Upper lobe of left lung (tissue), 6 donors: ENCODE data around the gene KCNH8. TPM values are rescaled to one million over a fixed set of nuclear protein-coding genes. Genes with fewer than 3 reads are reported as not detected.

Source experiments
- ATAC-seq, 2 donors: fragments of 200-7000 bp; cut with Tn5 transposase; one replicate each; pipeline ENCODE4 v1.9.1; 2022; ENCODE audit warnings: mild to moderate bottlenecking in 2 of 2, moderate library complexity in 2 of 2; ENCODE audit not compliant: low FRiP score in 2 of 2
- DNase-seq, 2 donors: peaks; one replicate each; pipeline ENCODE4 v3.0.0-alpha.2; 2019 to 2020
- H3K27ac ChIP-seq, 4 donors: fragments of 200-600 bp; sonication (generic); one replicate each; pipeline ENCODE4 v1.5.1; 2016 to 2019
- H3K27me3 ChIP-seq, 4 donors: fragments of 200-600 bp; sonication (generic); one replicate each; pipeline ENCODE4 v1.5.1; 2017 to 2019
- H3K36me3 ChIP-seq, 4 donors: fragments of 200-600 bp; sonication (generic); one replicate each; pipeline ENCODE4 v1.5.1; 2016 to 2019
- H3K4me1 ChIP-seq, 4 donors: fragments of 200-600 bp; sonication (generic); one replicate each; pipeline ENCODE4 v1.5.1; 2018 to 2019
- H3K4me3 ChIP-seq, 4 donors: fragments of 200-600 bp; sonication (generic); one replicate each; pipeline ENCODE4 v1.5.1; 2017 to 2019; ENCODE audit warnings: mild to moderate bottlenecking in 2 of 4, moderate library complexity in 1 of 4
- H3K9me3 ChIP-seq, 4 donors: fragments of 200-600 bp; sonication (generic); one replicate each; pipeline ENCODE4 v1.5.1; 2018 to 2019
- EP300 ChIP-seq, 4 donors: sonication (generic); formaldehyde crosslinking; IDR thresholded peaks; one replicate each; pipeline ENCODE4 v1.5.1; 2017; ENCODE audit warnings: antibody characterized with exemption in 4 of 4, control low read depth in 2 of 4
- POLR2A ChIP-seq, 4 donors: fragments of 450-650 bp; IDR thresholded peaks; one replicate each; pipeline ENCODE4 v1.5.1; 2016 to 2017; ENCODE audit warnings: antibody characterized with exemption in 4 of 4, mild to moderate bottlenecking in 2 of 4
- POLR2AphosphoS5 ChIP-seq, 2 donors: sonication (generic); formaldehyde crosslinking; IDR thresholded peaks; one replicate each; pipeline ENCODE4 v1.5.1; 2017; ENCODE audit warnings: antibody characterized with exemption in 2 of 2
- WGBS, 2 donors: methylation state at CpG; one replicate each; pipeline ENCODE4 v1.1.5; 2017 to 2018; 5-methylcytosine and 5-hydroxymethylcytosine counted together
- total RNA-seq, 6 donors: library from RNA; depleted of rRNA in 4 of 6; stranded (reverse); fragments of >200 nt in 4 of 6; gene quantifications; one replicate each; pipeline versions ENCODE4 v1.1.0 to v1.2.1, GENCODE V29; 2016 to 2021
- TF ChIP-seq, protein P1 (sequence below), 6 experiments: fragments of 450-650 bp in 4 of 6; fragments of 200-600 bp in 2 of 6; sonication (generic) in 2 of 6; IDR thresholded peaks; one replicate each; pipeline ENCODE4 v1.5.1; 2016 to 2019; ENCODE audit warnings: antibody characterized with exemption in 6 of 6
- donor health status: DM: no; HTN: no; CAD: no; lungs with moderate emphysema.
- donor health status: DM: no; HTN: yes; CAD: no; lungs with severe emphysema.

Gene KCNH8
- total RNA-seq, 6 donors from 2014 or later: 0.10 to 0.24 (median 0.13) TPM; not detected in 2

DNA sequence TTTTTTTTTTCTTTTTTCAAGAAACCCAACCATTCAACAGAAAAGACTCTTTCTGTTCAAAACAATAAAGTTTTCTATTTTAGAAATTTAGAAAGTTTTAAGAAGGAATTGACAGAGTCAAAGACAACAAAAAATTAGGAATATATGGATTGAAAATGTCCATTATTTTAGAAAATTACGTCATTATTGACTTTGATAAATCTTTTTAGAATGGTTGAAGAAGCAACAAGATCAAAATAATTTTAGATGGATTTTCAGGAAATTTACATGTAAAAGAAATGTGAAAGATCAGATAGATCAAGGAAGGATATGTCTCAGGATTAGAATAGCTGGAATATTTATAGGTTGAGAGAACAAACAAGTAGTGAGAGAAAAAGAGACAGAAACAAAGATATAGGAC is 8.4 kb upstream of the KCNH8 start:
- Histone ChIP-seq H3K27ac (no peak overlapping the region), H3K4me1 (no peaks in the 10 kb centered on the region), H3K36me3 (no peaks in the 10 kb centered on the region), H3K4me3 (no peak overlapping the region), H3K27me3 (no peaks in the 10 kb centered on the region), H3K9me3 (no peaks in the 10 kb centered on the region)
- no peak for TF ChIP-seq EP300 (IDR thresholded peaks at IDR 0.05)
- TF ChIP-seq POLR2A (IDR thresholded peaks at IDR 0.05): no peak
- TF ChIP-seq POLR2AphosphoS5 (IDR thresholded peaks at IDR 0.05): no peak
- TF ChIP-seq, protein P1, sequence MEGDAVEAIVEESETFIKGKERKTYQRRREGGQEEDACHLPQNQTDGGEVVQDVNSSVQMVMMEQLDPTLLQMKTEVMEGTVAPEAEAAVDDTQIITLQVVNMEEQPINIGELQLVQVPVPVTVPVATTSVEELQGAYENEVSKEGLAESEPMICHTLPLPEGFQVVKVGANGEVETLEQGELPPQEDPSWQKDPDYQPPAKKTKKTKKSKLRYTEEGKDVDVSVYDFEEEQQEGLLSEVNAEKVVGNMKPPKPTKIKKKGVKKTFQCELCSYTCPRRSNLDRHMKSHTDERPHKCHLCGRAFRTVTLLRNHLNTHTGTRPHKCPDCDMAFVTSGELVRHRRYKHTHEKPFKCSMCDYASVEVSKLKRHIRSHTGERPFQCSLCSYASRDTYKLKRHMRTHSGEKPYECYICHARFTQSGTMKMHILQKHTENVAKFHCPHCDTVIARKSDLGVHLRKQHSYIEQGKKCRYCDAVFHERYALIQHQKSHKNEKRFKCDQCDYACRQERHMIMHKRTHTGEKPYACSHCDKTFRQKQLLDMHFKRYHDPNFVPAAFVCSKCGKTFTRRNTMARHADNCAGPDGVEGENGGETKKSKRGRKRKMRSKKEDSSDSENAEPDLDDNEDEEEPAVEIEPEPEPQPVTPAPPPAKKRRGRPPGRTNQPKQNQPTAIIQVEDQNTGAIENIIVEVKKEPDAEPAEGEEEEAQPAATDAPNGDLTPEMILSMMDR (IDR thresholded peaks at IDR 0.05): no peak
- WGBS, 2 donors: 69 to 86% methylated on average over 1 of the region's 1 CpG
- DNase-seq (no peak), ATAC-seq (no peak)

GRCh38 chr3:19146685-19147650 is 1.3 kb upstream of the KCNH8 start:
- peak overlapping the region in 1 of 4 donors; percentile 46 for H3K27ac ChIP-seq
- TF ChIP-seq POLR2A (IDR thresholded peaks at IDR 0.05) (no peak), EP300 (IDR thresholded peaks at IDR 0.05) (no peak)
- TF ChIP-seq, protein P1 (IDR thresholded peaks at IDR 0.05): peak in 5 of 6 experiments; percentile 8 to 59 (median 47)
- peak; percentile 43 to 92 for DNase-seq
- 1% methylated on average over 35 to 47 of the region's 60 CpGs for WGBS, 2 donors
- no peaks in the 10 kb centered on the region for H3K9me3 ChIP-seq
- H3K27me3 ChIP-seq: peaks cover 0 to 12% (median 5%) of the 10 kb centered on the region in 4 donors
- ATAC-seq: peak; percentile 83 to 85
- H3K36me3 ChIP-seq: no peaks in the 10 kb centered on the region
- H3K4me3 ChIP-seq: peak overlapping the region; percentile 45 to 69 (median 60)
- peaks cover 13 to 26% (median 19%) of the 10 kb centered on the region in 4 donors for H3K4me1 ChIP-seq

DNA sequence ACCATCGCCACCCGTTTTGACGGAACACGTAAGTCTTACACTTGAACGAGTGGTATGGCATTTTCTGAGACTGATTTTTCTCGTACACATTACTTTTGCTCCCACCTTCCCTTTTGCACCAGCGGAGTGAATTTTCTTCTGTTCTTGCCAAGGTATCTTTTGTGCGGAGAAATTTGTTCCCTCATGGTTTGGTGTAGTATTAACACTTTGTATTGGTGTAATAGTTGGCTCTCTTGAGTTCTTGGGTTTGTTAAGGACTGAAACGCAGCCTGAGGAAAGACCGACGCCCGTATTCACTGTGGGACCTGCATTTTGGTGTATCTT is 420 bp downstream of the KCNH8 start:
- Histone ChIP-seq H3K36me3 (no peaks in the 10 kb centered on the region), H3K4me1 (peaks cover 13 to 26% (median 19%) of the 10 kb centered on the region in 4 donors), H3K27me3 (peaks cover 0 to 12% (median 5%) of the 10 kb centered on the region in 4 donors), H3K9me3 (no peaks in the 10 kb centered on the region), H3K4me3 (peak overlapping the region in 3 of 4 donors; percentile 58 to 69 (median 62)), H3K27ac (no peak overlapping the region)
- no peak for TF ChIP-seq POLR2AphosphoS5 (IDR thresholded peaks at IDR 0.05)
- TF ChIP-seq, protein P1 (IDR thresholded peaks at IDR 0.05): no peak
- no peak for TF ChIP-seq POLR2A (IDR thresholded peaks at IDR 0.05)
- TF ChIP-seq EP300 (IDR thresholded peaks at IDR 0.05): no peak
- DNase-seq (no peak), ATAC-seq (no peak)
- WGBS, 2 donors: 3 to 7% methylated on average over 12 of the region's 12 CpGs

DNA sequence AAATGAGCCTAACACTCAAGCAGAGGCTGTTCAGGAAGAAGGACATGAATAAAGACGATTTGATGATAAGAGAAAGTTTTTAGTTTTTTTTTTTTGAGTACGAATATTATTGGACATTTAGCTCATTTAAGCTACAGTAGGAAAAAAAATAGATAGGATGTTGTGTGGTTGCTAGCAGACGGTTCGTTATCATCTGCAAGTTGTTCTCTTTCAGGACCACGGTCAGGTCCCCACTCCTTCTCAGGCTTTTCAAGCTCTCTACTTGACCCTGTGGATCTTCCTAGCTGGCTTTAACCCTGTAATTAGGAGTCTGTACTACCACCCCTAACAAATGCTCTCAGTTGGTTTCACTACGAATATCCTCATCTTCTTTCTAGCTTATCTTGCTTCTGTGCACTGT is 1.1 kb downstream of the KCNH8 start:
- H3K27ac ChIP-seq: no peak overlapping the region
- H3K36me3 ChIP-seq: no peaks in the 10 kb centered on the region
- H3K27me3 ChIP-seq: peaks cover 0 to 12% (median 5%) of the 10 kb centered on the region in 4 donors
- ATAC-seq: no peak
- no peaks in the 10 kb centered on the region for H3K9me3 ChIP-seq
- WGBS, 2 donors: 3 to 5% methylated on average over 6 of the region's 6 CpGs
- no peak for DNase-seq
- TF ChIP-seq EP300 (IDR thresholded peaks at IDR 0.05): no peak
- TF ChIP-seq POLR2A (IDR thresholded peaks at IDR 0.05): no peak
- TF ChIP-seq POLR2AphosphoS5 (IDR thresholded peaks at IDR 0.05): no peak
- TF ChIP-seq, protein P1 (IDR thresholded peaks at IDR 0.05): no peak
- H3K4me3 ChIP-seq: no peak overlapping the region
- H3K4me1 ChIP-seq: peaks cover 13 to 26% (median 19%) of the 10 kb centered on the region in 4 donors
